Measurements from ENCODE around the gene ATP2C2. TPM values are rescaled to one million over a fixed set of nuclear protein-coding genes. Genes with fewer than 3 reads are reported as not detected.

Gene ATP2C2
- total RNA-seq, 1 experiment from 2014 or later = 20.3 TPM

DNA sequence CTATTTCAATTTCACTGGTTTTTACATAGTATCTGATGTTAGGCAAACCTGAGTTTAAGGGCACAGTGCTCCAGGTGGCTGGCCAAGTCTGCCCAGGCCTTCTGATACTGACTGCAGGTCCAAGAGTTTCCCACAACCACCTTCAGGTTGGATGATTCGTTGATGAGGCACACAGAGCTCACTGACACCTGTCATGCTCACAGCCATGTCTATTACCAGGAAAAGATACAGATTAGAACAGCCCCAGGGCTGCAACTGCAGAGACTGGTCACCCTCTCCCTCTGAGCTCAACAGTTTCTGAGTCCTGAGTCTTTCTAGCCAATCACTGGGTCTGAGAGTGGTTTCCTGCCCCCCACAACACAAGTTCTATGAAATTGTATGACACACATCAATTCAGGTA lies 98.9 kb downstream of the ATP2C2 start:
- peaks cover 3 to 31% of the 10 kb centered on the region in 2 experiments; a peak in 3 of 4 replicates for H3K36me3 ChIP-seq (ENCODE audit: control insufficient read depth in 1 of 2, insufficient read depth in 2 of 2, low read length in 2 of 2)

DNA sequence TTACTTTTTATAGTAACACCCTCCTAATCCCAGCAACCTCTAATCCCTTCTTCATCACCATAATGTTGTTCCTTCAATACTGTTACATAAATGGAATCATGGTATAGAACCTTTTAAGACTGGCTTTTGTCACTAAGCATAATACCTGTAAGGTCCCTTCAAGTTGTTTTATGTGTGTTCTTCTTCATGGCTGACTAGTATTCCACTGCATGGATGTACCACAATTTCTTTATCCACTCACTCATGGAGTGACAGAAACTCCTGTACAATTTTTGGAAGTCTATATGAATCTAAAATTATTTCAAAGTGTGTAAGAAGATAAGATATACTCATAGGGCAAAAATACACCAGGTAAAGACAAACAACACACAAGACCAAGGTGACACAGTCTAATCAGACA lies 99.4 kb downstream of the ATP2C2 start:
- ATAC-seq (no peak), DNase-seq (ENCODE audit: low read depth, low spot score) (no peak)
- RAD21 ChIA-PET (ENCODE audit: low non-redundant PET in 1 of 2, low total read pairs in 2 of 2, uncharacterized antibody in 2 of 2, unreplicated experiment in 2 of 2) = no interaction called here
- Histone ChIP-seq H2AFZ (ENCODE audit: low read depth, low read length, poor library complexity, severe bottlenecking) (no peak overlapping the region), H3K4me3 (replicated peaks in 1 of 2; ENCODE audit: low read depth in 1 of 2, low read length in 2 of 2) (no peak overlapping the region), H3K9ac (ENCODE audit: low read length) (no peak overlapping the region), H3K4me2 (ENCODE audit: low read length) (no peak overlapping the region), H3K79me2 (ENCODE audit: insufficient read depth, low read length) (no peaks in the 10 kb centered on the region), H3K36me3 (ENCODE audit: control insufficient read depth in 1 of 2, insufficient read depth in 2 of 2, low read length in 2 of 2) (peaks cover 3 to 31% of the 10 kb centered on the region in 2 experiments; a peak in 3 of 4 replicates), H3K4me1 (ENCODE audit: control insufficient read depth in 1 of 2, insufficient read depth in 2 of 2, low read length in 2 of 2) (no peaks in the 10 kb centered on the region), H3K27ac (ENCODE audit: low read depth, low read length) (no peak overlapping the region), H3K27me3 (ENCODE audit: insufficient read depth, low read length) (no peaks in the 10 kb centered on the region), H3K9me2 (ENCODE audit: insufficient read depth) (no peaks in the 10 kb centered on the region), H3K9me3 (ENCODE audit: control insufficient read depth in 1 of 2, insufficient read depth in 1 of 2, low read depth in 1 of 2, low read length in 2 of 2) (peaks cover 0 to 11% of the 10 kb centered on the region in 2 experiments; a peak in 2 of 4 replicates), H4K20me1 (ENCODE audit: insufficient read depth) (no peaks in the 10 kb centered on the region)
- POLR2A ChIA-PET = no interaction called here
- TF ChIP-seq, protein P1, sequence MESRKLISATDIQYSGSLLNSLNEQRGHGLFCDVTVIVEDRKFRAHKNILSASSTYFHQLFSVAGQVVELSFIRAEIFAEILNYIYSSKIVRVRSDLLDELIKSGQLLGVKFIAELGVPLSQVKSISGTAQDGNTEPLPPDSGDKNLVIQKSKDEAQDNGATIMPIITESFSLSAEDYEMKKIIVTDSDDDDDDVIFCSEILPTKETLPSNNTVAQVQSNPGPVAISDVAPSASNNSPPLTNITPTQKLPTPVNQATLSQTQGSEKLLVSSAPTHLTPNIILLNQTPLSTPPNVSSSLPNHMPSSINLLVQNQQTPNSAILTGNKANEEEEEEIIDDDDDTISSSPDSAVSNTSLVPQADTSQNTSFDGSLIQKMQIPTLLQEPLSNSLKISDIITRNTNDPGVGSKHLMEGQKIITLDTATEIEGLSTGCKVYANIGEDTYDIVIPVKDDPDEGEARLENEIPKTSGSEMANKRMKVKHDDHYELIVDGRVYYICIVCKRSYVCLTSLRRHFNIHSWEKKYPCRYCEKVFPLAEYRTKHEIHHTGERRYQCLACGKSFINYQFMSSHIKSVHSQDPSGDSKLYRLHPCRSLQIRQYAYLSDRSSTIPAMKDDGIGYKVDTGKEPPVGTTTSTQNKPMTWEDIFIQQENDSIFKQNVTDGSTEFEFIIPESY (IDR thresholded peaks at IDR 0.05; ENCODE audit: extremely low read depth, insufficient replicate concordance, low read length) = no peak
- TF ChIP-seq CBX3 (IDR thresholded peaks at IDR 0.05; ENCODE audit: low read depth) = peak; percentile 66
- TF ChIP-seq, protein P2, sequence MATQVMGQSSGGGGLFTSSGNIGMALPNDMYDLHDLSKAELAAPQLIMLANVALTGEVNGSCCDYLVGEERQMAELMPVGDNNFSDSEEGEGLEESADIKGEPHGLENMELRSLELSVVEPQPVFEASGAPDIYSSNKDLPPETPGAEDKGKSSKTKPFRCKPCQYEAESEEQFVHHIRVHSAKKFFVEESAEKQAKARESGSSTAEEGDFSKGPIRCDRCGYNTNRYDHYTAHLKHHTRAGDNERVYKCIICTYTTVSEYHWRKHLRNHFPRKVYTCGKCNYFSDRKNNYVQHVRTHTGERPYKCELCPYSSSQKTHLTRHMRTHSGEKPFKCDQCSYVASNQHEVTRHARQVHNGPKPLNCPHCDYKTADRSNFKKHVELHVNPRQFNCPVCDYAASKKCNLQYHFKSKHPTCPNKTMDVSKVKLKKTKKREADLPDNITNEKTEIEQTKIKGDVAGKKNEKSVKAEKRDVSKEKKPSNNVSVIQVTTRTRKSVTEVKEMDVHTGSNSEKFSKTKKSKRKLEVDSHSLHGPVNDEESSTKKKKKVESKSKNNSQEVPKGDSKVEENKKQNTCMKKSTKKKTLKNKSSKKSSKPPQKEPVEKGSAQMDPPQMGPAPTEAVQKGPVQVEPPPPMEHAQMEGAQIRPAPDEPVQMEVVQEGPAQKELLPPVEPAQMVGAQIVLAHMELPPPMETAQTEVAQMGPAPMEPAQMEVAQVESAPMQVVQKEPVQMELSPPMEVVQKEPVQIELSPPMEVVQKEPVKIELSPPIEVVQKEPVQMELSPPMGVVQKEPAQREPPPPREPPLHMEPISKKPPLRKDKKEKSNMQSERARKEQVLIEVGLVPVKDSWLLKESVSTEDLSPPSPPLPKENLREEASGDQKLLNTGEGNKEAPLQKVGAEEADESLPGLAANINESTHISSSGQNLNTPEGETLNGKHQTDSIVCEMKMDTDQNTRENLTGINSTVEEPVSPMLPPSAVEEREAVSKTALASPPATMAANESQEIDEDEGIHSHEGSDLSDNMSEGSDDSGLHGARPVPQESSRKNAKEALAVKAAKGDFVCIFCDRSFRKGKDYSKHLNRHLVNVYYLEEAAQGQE (IDR thresholded peaks at IDR 0.05; ENCODE audit: low read depth) = no peak
- no TSS peak for BruUV-seq (replicated peaks)
- intact Hi-C loops (cut with micrococcal nuclease) = no loop called here
- CTCF ChIA-PET = interaction anchor here (0.5 kb wide), 1 partner anchor 188 kb away, joined by 3 read pairs; no protein-coding TSS in a partner anchor

More for the DNA sequence above, 98.9 kb downstream of the ATP2C2 start:
- TF ChIP-seq ZNF274 (IDR thresholded peaks at IDR 0.05; ENCODE audit: low read depth, low read length) (no peak), SIN3A (IDR thresholded peaks at IDR 0.05; ENCODE audit: low read depth) (no peak), JUND (IDR thresholded peaks at IDR 0.05) (no peak), RAD21 (IDR thresholded peaks at IDR 0.05; ENCODE audit: low read depth) (no peak), EGR1 (IDR thresholded peaks at IDR 0.05; ENCODE audit: low read depth) (no peak), CBX3 (IDR thresholded peaks at IDR 0.05; ENCODE audit: low read depth) (no peak)
- TF ChIP-seq, protein P1 (IDR thresholded peaks at IDR 0.05; ENCODE audit: extremely low read depth, insufficient replicate concordance, low read length) = no peak
- Histone ChIP-seq H4K20me1 (ENCODE audit: insufficient read depth) (no peaks in the 10 kb centered on the region), H3K79me2 (ENCODE audit: insufficient read depth, low read length) (no peaks in the 10 kb centered on the region), H3K4me2 (ENCODE audit: low read length) (no peak overlapping the region), H3K9me3 (ENCODE audit: control insufficient read depth in 1 of 2, insufficient read depth in 1 of 2, low read depth in 1 of 2, low read length in 2 of 2) (peaks cover 0 to 8% of the 10 kb centered on the region in 2 experiments; a peak in 2 of 4 replicates), H3K27ac (ENCODE audit: low read depth, low read length) (no peak overlapping the region), H3K4me3 (replicated peaks in 1 of 2; ENCODE audit: low read depth in 1 of 2, low read length in 2 of 2) (no peak overlapping the region), H3K4me1 (ENCODE audit: control insufficient read depth in 1 of 2, insufficient read depth in 2 of 2, low read length in 2 of 2) (no peaks in the 10 kb centered on the region), H3K9me2 (ENCODE audit: insufficient read depth) (no peaks in the 10 kb centered on the region), H3K9ac (ENCODE audit: low read length) (no peak overlapping the region), H2AFZ (ENCODE audit: low read depth, low read length, poor library complexity, severe bottlenecking) (no peak overlapping the region), H3K27me3 (ENCODE audit: insufficient read depth, low read length) (no peaks in the 10 kb centered on the region)
- RAD21 ChIA-PET (ENCODE audit: low non-redundant PET in 1 of 2, low total read pairs in 2 of 2, uncharacterized antibody in 2 of 2, unreplicated experiment in 2 of 2) = no interaction called here
- ATAC-seq (no peak), DNase-seq (ENCODE audit: low read depth, low spot score) (no peak)
- intact Hi-C loops (cut with micrococcal nuclease) = no loop called here
- BruUV-seq (replicated peaks) = no TSS peak
- CTCF ChIA-PET = interaction anchor here (0.5 kb wide), 1 partner anchor 188 kb away, joined by 3 read pairs; no protein-coding TSS in a partner anchor
- POLR2A ChIA-PET = no interaction called here

Measured in HCT116 (cell line).